Central memory CD8-positive, alpha-beta T cell (primary cell): ENCODE results near the gene PDE4D.
"Not testable (repeated sequence)": the region's sequence is repeated elsewhere in the genome, so short reads cannot be mapped to it uniquely, and the experiment has no call there.

Experiments used
- ATAC-seq: fragments of 150-1000 bp; cut with Tn5 transposase; replicated peaks from 2 replicates; pipeline ENCODE4 v1.10.0; 2022; ENCODE audit warnings: mild to moderate bottlenecking, moderate FRiP score, moderate number of reproducible peaks; ENCODE audit not compliant: poor library complexity, severe bottlenecking; ENCODE audit errors: extremely low read depth
- DNase-seq, 2 donors: peaks; one replicate each; pipeline ENCODE4 v3.0.0; 2021; ENCODE audit warnings: low spot score in 2 of 2
- H3K27ac Mint-ChIP-seq: one replicate; pipeline ENCODE4 v1.8.0; 2022; ENCODE audit warnings: low read depth, mild to moderate bottlenecking, moderate library complexity, mixed read lengths
- H3K27me3 Mint-ChIP-seq: one replicate; pipeline ENCODE4 v1.8.0; 2022; ENCODE audit warnings: mixed read lengths
- H3K36me3 Mint-ChIP-seq: one replicate; pipeline ENCODE4 v1.8.0; 2022; ENCODE audit warnings: mild to moderate bottlenecking, moderate library complexity, mixed read lengths; ENCODE audit not compliant: insufficient read depth
- H3K4me1 Mint-ChIP-seq: one replicate; pipeline ENCODE4 v1.8.0; 2022; ENCODE audit warnings: mixed read lengths
- H3K4me3 Mint-ChIP-seq: one replicate; pipeline ENCODE4 v1.8.0; 2022; ENCODE audit warnings: mild to moderate bottlenecking, moderate library complexity, mixed read lengths
- H3K9me3 Mint-ChIP-seq: one replicate; pipeline ENCODE4 v1.8.0; 2022; ENCODE audit warnings: mixed read lengths

PDE4D gene

DNA sequence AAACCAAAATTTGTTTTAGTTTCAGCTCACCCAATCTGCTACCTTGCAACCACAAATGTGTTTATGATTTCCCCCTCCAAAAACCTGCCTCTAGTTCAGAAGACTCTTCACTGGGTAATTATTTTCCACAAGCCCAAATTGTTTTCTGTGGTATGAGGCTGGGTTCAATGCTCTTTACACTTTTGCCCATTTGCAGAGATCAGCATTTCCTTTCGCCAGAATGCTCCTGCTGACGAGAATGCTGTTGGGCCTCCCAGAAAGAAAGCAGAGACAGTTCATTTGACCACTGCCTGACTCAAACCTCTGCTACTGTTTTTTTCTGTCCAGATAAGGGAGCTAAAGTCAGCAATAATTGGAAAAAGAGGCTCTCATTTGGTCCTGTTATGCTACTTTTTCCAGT, 427.3 kb downstream of the PDE4D start:
- Mint-ChIP-seq H3K27ac (no peak overlapping the region), H3K36me3 (peaks cover 3% of the 10 kb centered on the region), H3K9me3 (no peaks in the 10 kb centered on the region), H3K4me3 (no peak overlapping the region), H3K27me3 (no peaks in the 10 kb centered on the region), H3K4me1 (no peaks in the 10 kb centered on the region)
- ATAC-seq (no peak), DNase-seq (no peak)

DNA sequence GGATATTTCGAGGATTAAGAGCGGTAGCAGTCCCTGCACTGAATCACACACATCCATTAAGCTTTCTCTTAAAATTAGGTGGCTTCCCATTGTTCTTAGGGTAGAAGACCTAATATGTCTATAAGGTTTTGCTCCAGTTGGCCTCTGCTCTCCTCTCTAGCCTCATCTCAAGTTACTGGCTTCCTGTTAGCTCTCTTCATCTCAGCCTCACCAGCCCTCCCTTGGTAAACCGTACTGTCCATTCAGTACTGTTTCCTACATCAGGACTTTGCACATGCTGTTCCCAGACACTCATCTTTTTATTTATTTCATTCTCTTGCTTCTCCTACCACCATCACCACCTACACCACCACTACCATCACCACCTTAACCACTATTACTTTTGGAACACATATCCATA, 428.6 kb downstream of the PDE4D start:
- DNase-seq (no peak), ATAC-seq (no peak)
- H3K4me3 Mint-ChIP-seq = no peak overlapping the region
- H3K36me3 Mint-ChIP-seq = peaks cover 3% of the 10 kb centered on the region
- no peak overlapping the region for H3K27ac Mint-ChIP-seq
- no peaks in the 10 kb centered on the region for H3K27me3 Mint-ChIP-seq
- no peaks in the 10 kb centered on the region for H3K4me1 Mint-ChIP-seq
- H3K9me3 Mint-ChIP-seq = no peaks in the 10 kb centered on the region

DNA sequence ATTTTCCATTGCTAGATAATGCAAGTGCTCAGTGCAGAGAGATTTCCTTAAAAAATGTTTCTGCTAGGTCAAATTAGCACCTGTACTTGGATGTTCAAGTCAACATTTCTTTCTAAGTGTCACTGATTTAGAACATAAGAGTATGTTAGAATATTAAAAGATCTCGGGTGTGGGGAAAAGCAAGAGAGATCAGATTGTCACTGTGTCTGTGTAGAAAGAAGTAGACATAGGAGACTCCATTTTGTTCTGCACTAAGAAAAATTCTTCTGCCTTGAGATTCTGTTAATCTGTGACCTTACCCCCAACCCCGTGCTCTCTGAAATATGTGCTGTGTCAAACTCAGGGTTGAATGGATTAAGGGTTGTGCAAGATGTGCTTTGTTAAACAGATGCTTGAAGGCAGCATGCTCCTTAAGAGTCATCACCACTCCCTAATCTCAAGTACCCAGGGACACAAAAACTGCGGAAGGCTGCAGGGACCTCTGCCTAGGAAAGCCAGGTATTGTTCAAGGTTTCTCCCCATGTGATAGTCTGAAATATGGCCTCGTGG, 429.8 kb downstream of the PDE4D start:
- not testable (repeated sequence) for H3K4me1 Mint-ChIP-seq, H3K27me3 Mint-ChIP-seq, DNase-seq, H3K9me3 Mint-ChIP-seq, H3K36me3 Mint-ChIP-seq, H3K4me3 Mint-ChIP-seq, ATAC-seq, H3K27ac Mint-ChIP-seq

DNA sequence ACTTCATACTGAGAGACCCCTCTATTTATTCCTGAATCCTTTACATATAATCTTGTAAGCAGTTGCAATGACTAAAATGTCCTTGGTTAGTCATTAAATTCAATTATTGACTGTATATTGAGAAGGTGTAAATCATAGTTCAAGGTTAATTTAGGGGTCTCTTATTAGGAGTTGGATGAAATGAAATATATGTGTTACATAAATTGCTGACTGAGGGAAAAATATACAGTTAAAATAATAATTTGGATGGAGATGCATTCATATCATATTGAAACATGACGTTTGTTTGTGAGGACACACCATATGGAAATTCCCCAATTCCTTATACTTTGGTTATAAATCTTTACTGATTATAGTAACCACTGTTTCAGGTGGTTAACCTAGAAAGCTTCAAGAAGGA, 430.6 kb downstream of the PDE4D start:
- H3K27me3 Mint-ChIP-seq = no peaks in the 10 kb centered on the region
- H3K27ac Mint-ChIP-seq = no peak overlapping the region
- H3K36me3 Mint-ChIP-seq = peaks cover 3% of the 10 kb centered on the region
- DNase-seq (no peak), ATAC-seq (no peak)
- no peaks in the 10 kb centered on the region for H3K4me1 Mint-ChIP-seq
- H3K4me3 Mint-ChIP-seq = no peak overlapping the region
- no peaks in the 10 kb centered on the region for H3K9me3 Mint-ChIP-seq

DNA sequence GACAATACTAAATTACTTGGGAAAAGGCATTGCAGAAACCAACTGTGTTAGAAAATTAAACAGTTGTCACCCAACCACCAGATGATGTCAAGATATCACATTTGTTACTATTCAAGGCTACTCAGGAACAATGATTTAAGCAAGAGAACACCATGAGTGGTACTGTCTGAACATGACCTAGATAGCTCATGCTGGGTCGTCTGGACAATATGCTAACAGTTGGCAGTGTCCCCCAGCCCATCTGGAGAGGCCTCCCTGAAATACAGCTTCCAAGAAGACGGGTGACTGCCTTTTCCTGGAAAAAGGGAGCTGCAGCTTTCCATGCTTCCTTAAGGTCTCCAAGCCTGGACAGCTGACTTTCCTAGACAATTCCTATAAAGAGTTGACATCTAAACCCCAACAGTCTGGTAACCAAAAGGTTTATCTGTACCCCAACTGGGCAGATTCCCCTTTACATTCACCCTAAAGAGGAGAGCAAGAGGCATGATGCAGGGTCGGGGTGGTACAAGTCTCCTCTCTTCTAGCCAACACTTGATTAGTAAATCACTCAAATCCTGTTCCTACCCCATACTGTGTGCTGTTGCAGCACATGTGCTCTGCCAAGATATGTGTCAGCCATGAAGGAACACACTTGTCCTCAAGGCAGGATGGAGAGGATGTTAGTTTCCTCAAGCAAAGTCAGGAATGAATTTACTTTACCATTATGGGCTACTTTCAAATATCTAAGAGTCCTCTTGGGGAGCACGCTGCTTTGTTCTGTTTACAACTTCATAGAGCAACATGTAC, 433.0 kb downstream of the PDE4D start:
- no peak overlapping the region for H3K27ac Mint-ChIP-seq
- no peak for ATAC-seq
- no peak overlapping the region for H3K4me3 Mint-ChIP-seq
- H3K4me1 Mint-ChIP-seq = no peaks in the 10 kb centered on the region
- H3K36me3 Mint-ChIP-seq = peaks cover 4% of the 10 kb centered on the region
- no peak for DNase-seq
- H3K27me3 Mint-ChIP-seq = no peaks in the 10 kb centered on the region
- peaks cover 6% of the 10 kb centered on the region for H3K9me3 Mint-ChIP-seq

DNA sequence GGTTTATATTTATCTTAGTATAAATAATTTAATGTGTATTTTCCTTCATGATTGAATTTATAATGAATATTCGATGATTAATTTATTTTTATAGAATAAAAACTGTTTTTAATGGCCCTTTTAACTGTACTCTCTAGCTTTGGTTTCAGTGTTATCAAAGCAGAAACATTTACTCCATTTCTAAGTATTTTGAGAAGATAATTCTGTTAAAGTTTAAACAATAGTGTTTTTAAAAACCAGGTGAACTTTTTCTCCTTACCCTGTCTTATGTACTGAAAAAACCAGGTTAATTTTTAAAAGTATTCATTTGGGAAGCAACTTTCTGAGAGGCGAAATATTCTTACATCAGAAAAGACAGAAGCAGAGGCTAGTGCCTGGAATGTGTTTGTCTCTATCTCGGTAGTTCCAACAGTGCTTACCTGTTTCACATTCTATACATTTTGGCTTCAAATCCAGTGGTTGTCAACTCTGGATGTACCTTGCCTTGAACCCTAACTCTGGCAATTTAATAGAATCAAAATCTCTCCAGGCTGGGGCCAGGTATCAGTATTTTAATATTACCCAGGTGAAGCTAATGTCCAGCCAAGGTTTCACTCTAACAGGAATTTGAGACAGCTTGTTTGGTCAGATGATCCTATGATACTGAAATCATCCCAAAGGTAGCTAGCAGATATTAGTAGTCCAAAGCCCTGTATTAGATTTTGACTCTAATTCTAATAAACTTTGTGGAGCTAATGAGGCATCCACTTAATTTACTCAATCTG, 434.4 kb downstream of the PDE4D start:
- ATAC-seq = no peak
- Mint-ChIP-seq H3K27ac (no peak overlapping the region), H3K27me3 (no peaks in the 10 kb centered on the region), H3K36me3 (peaks cover 4% of the 10 kb centered on the region), H3K4me3 (no peak overlapping the region), H3K9me3 (peaks cover 12% of the 10 kb centered on the region), H3K4me1 (no peaks in the 10 kb centered on the region)
- no peak for DNase-seq

DNA sequence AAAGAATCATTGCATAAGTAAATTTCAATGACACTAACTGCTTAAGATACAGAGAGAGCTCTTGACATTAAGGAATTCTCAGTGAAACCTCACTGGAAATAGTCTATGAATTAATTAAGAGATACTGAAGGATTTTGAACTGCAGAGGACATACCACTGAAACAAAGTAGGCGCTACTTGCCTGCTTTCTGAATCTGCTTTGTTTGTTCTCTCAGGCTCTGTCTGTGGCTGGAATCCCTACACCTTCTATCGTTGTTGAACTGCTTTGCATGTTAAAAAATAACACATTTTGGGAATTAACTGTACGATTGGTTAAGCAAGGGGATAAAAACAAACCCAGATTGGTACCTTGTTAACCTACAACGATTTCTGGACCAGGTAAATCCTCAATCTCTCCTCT, 435.2 kb downstream of the PDE4D start:
- H3K4me3 Mint-ChIP-seq = no peak overlapping the region
- H3K27ac Mint-ChIP-seq = no peak overlapping the region
- no peaks in the 10 kb centered on the region for H3K27me3 Mint-ChIP-seq
- peaks cover 4% of the 10 kb centered on the region for H3K36me3 Mint-ChIP-seq
- ATAC-seq (no peak), DNase-seq (no peak)
- H3K4me1 Mint-ChIP-seq = no peaks in the 10 kb centered on the region
- peaks cover 12% of the 10 kb centered on the region for H3K9me3 Mint-ChIP-seq

DNA sequence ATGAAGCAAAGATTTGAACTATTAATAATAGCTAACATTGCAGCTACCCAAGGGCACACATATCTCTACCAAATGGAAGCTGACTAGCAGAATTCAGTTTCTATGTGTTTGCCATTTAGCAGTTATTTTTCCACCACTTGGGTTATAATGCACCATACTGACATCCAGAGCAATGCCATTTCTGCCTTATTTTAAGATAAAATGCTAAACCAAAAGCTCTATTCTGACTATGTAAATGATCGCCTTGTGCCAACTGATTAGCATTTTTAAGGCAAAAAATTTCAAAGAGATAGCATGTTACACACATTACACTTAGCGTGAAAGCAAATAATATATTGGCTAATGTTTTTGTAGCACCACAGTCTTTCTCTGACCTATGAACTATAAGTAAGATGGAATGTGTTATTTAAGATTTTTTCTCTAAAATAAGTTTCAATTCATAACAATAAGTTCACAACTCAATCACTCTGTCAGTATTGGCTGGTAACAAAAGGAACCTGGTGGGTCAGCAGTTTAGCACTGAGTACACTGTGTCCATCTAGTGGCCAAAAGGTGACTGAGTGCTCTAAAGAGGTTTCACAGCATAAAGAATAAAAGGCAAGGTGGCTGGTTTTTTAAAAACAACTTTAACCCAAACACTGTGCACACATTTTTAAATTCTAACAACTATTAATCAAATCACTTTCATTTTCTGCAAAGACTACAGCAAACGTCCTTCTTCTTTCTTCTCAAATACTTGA, 443.5 kb downstream of the PDE4D start:
- DNase-seq = no peak
- Mint-ChIP-seq H3K9me3 (peaks cover 6% of the 10 kb centered on the region), H3K27me3 (no peaks in the 10 kb centered on the region), H3K4me3 (no peak overlapping the region), H3K4me1 (no peaks in the 10 kb centered on the region), H3K36me3 (no peaks in the 10 kb centered on the region), H3K27ac (no peak overlapping the region)
- ATAC-seq = no peak

DNA sequence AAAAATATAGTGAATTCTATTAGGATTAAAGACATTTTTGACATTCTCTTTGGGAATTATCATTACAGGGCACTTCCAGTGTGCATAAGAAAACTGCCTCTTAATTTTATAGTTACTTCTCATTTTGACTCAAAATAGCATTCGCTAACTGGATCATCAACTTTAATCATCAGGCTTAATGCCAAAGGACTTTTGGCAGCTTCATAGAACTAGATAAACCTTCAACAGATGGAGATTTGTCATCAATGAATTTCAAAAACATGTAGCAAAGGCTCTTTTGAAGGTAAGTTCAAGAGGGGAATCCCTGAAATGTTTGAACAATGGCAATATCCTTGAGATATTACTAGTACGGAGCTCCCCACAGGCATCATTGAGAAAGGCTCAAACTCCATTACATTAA, 447.2 kb downstream of the PDE4D start:
- ATAC-seq = no peak
- Mint-ChIP-seq H3K4me3 (no peak overlapping the region), H3K27me3 (peaks cover 8% of the 10 kb centered on the region), H3K4me1 (no peaks in the 10 kb centered on the region), H3K36me3 (no peaks in the 10 kb centered on the region), H3K27ac (no peak overlapping the region), H3K9me3 (no peaks in the 10 kb centered on the region)
- DNase-seq = no peak

DNA sequence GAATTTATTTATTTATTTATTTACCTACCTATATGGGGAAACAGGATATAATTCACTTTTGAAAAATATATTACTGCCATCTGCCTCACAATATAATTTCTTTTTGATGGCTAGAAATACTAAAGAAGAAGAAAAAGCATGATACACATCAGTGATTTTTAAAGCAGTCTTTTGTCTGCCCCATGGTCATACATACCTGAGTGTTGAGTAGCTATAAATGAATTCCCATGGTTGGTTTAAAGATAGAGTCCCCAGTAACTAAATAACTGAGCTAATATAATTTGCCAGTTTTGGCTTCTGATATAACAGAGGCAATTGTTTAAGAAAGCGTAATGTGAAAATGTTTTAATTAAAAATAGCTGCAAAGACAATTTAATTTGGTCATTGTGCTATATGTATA, 447.8 kb downstream of the PDE4D start:
- DNase-seq (no peak), ATAC-seq (no peak)
- Mint-ChIP-seq H3K4me1 (no peaks in the 10 kb centered on the region), H3K9me3 (no peaks in the 10 kb centered on the region), H3K27ac (no peak overlapping the region), H3K4me3 (no peak overlapping the region), H3K27me3 (peaks cover 8% of the 10 kb centered on the region), H3K36me3 (no peaks in the 10 kb centered on the region)

DNA sequence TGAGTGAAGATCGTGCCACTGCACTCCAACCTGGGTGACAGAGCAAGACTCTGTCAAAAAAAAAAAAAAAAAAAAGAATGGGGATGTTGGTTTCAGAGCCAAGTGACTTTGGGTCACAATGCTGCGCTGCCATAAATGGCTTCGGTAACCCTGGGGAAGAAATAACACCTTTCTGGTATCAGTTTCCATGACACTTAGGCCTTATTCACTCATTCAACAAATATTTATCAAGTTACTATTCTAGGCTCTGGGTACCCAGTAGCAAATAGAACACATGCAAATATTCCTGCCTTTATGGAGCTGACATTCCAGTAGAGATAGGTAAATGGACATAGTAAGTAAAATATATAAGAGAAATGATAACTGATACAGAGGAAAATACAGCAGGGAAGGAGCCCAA, 454.2 kb downstream of the PDE4D start:
- no peak for ATAC-seq
- Mint-ChIP-seq H3K4me1 (no peaks in the 10 kb centered on the region), H3K36me3 (no peaks in the 10 kb centered on the region), H3K27ac (no peak overlapping the region), H3K27me3 (peaks cover 8% of the 10 kb centered on the region), H3K4me3 (no peak overlapping the region), H3K9me3 (no peaks in the 10 kb centered on the region)
- DNase-seq = no peak

DNA sequence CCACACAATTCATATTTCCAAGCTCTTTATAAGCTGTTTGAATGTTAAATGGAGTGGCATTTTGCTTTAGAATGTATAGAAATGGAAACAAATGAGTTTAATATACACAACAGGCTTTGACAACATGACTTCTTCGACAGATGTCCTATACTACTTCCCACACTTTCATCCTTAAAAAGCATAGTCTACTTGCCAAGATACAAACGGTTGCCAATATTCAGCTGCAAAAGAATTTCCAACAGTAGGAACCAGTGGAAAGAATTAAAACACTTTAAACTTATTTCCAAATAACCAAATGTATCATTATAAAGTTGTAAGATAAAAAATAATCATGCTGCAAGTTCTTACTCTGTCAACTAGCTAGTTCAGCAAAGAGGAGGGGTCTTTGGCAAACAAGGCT, 456.4 kb downstream of the PDE4D start:
- ATAC-seq (no peak), DNase-seq (no peak)
- Mint-ChIP-seq H3K36me3 (no peaks in the 10 kb centered on the region), H3K27me3 (no peaks in the 10 kb centered on the region), H3K4me1 (no peaks in the 10 kb centered on the region), H3K9me3 (no peaks in the 10 kb centered on the region), H3K27ac (no peak overlapping the region), H3K4me3 (no peak overlapping the region)
